ENCODE results near the gene C1QA.
"Not testable (repeated sequence)": the region's sequence is repeated elsewhere in the genome, so short reads cannot be mapped to it uniquely, and the experiment has no call there.

Gene C1QA

GRCh38 chr1:22673486-22674409, 37.3 kb downstream of the C1QA start:
- peak; percentile 67 for DNase-seq (ENCODE audit: low spot score)

GRCh38 chr1:22674410-22674749, 38.0 kb downstream of the C1QA start:
- no peak for DNase-seq (ENCODE audit: low spot score)

- not testable (repeated sequence) for DNase-seq (ENCODE audit: low spot score)
Observed at GRCh38 chr1:22676151-22676550, 39.7 kb downstream of the C1QA start.

GRCh38 chr1:22676916-22677583, 40.6 kb downstream of the C1QA start:
- DNase-seq (ENCODE audit: low spot score) = no peak

GRCh38 chr1:22677931-22678896, 41.8 kb downstream of the C1QA start:
- no peak for DNase-seq (ENCODE audit: low spot score)

- DNase-seq (ENCODE audit: low spot score) = no peak
Observed at GRCh38 chr1:22680726-22681125, 44.3 kb downstream of the C1QA start.

GRCh38 chr1:22681556-22682276, 45.3 kb downstream of the C1QA start:
- no peak for DNase-seq (ENCODE audit: low spot score)

- DNase-seq (ENCODE audit: low spot score) = no peak
Observed at GRCh38 chr1:22683547-22683946, 47.1 kb downstream of the C1QA start.

GRCh38 chr1:22685591-22686059, 49.2 kb downstream of the C1QA start:
- DNase-seq (ENCODE audit: low spot score) = no peak

- DNase-seq (ENCODE audit: low spot score) = no peak
Observed at GRCh38 chr1:22687191-22687590, 50.8 kb downstream of the C1QA start.

- DNase-seq (ENCODE audit: low spot score) = no peak
Observed at GRCh38 chr1:22688466-22688865, 52.0 kb downstream of the C1QA start.
